ENCODE results near the gene KRT84.

Gene KRT84

GRCh38 chr12:52395761-52396434 lies 10.4 kb upstream of the KRT84 start:
- Histone ChIP-seq H3K27me3 (ENCODE audit: insufficient read depth, poor library complexity, severe bottlenecking) (no peaks in the 10 kb centered on the region), H3K27ac (replicated peaks) (no peak overlapping the region), H3K4me3 (replicated peaks; ENCODE audit: insufficient read depth, low read length) (no peak overlapping the region)
- TF ChIP-seq GABPA (IDR thresholded peaks at IDR 0.05; ENCODE audit: low read depth), result no peak
- no peak for TF ChIP-seq CTCF (IDR thresholded peaks at IDR 0.05; ENCODE audit: insufficient read depth, low read length)
- TF ChIP-seq SPI1 (IDR thresholded peaks at IDR 0.05; ENCODE audit: borderline replicate concordance, low read depth), result no peak
- TF ChIP-seq REST (IDR thresholded peaks at IDR 0.05; ENCODE audit: insufficient replicate concordance, low read depth), result no peak
- TF ChIP-seq POLR2AphosphoS5 (IDR thresholded peaks at IDR 0.05; ENCODE audit: low read depth), result no peak
- DNase-seq (ENCODE audit: low read depth in 1 of 2, low spot score in 1 of 2), result no peak

GRCh38 chr12:52394836-52395405 lies 9.5 kb upstream of the KRT84 start:
- DNase-seq (ENCODE audit: low read depth in 1 of 2, low spot score in 1 of 2), result no peak
- Histone ChIP-seq H3K27me3 (ENCODE audit: insufficient read depth, poor library complexity, severe bottlenecking) (no peaks in the 10 kb centered on the region), H3K27ac (replicated peaks) (no peak overlapping the region), H3K4me3 (replicated peaks; ENCODE audit: insufficient read depth, low read length) (no peak overlapping the region)
- no peak for TF ChIP-seq GABPA (IDR thresholded peaks at IDR 0.05; ENCODE audit: low read depth)
- TF ChIP-seq CTCF (IDR thresholded peaks at IDR 0.05; ENCODE audit: insufficient read depth, low read length), result no peak
- no peak for TF ChIP-seq REST (IDR thresholded peaks at IDR 0.05; ENCODE audit: insufficient replicate concordance, low read depth)
- no peak for TF ChIP-seq POLR2AphosphoS5 (IDR thresholded peaks at IDR 0.05; ENCODE audit: low read depth)
- TF ChIP-seq SPI1 (IDR thresholded peaks at IDR 0.05; ENCODE audit: borderline replicate concordance, low read depth), result no peak

GRCh38 chr12:52392465-52393007 lies 7.1 kb upstream of the KRT84 start:
- no peak for DNase-seq (ENCODE audit: low read depth in 1 of 2, low spot score in 1 of 2)
- Histone ChIP-seq H3K4me3 (replicated peaks; ENCODE audit: insufficient read depth, low read length) (no peak overlapping the region), H3K27me3 (ENCODE audit: insufficient read depth, poor library complexity, severe bottlenecking) (no peaks in the 10 kb centered on the region), H3K27ac (replicated peaks) (no peak overlapping the region)
- TF ChIP-seq POLR2AphosphoS5 (IDR thresholded peaks at IDR 0.05; ENCODE audit: low read depth), result no peak
- TF ChIP-seq REST (IDR thresholded peaks at IDR 0.05; ENCODE audit: insufficient replicate concordance, low read depth), result no peak
- TF ChIP-seq GABPA (IDR thresholded peaks at IDR 0.05; ENCODE audit: low read depth), result no peak
- TF ChIP-seq SPI1 (IDR thresholded peaks at IDR 0.05; ENCODE audit: borderline replicate concordance, low read depth), result no peak
- no peak for TF ChIP-seq CTCF (IDR thresholded peaks at IDR 0.05; ENCODE audit: insufficient read depth, low read length)

Data from HL-60 (cell line).